ENCODE measurements around the gene RASGRF2. TPM values are rescaled to one million over a fixed set of nuclear protein-coding genes. Genes with fewer than 3 reads are reported as not detected.
A peak's percentile ranks its signal among the peaks of the same experiment; 100 is the strongest.

The RASGRF2 gene
- total and polyA plus RNA-seq, 11 donors, result 3.6 to 16.6 (median 6.3) TPM

GRCh38 chr5:80986382-80986781 lies 26.2 kb downstream of the RASGRF2 start:
- intact Hi-C loops (cut with DNase I), result no loop called here
- TF ChIP-seq POLR2A (IDR thresholded peaks at IDR 0.05) (no peak), CTCF (IDR thresholded peaks at IDR 0.05) (no peak)
- DNase-seq (no peak), ATAC-seq (no peak)
- no peaks in the 10 kb centered on the region for H3K36me3 ChIP-seq
- peaks cover 0 to 37% (median 7%) of the 10 kb centered on the region in 12 donors for H3K4me1 ChIP-seq
- WGBS, 4 donors, result 47 to 95% (median 86%) methylated on average over 3 of the region's 3 CpGs
- H3K9me3 ChIP-seq, result no peaks in the 10 kb centered on the region
- no peaks in the 10 kb centered on the region for H3K27me3 ChIP-seq
- peak overlapping the region; percentile 26 to 84 (median 65) for H3K27ac ChIP-seq
- H3K4me3 ChIP-seq, result peak overlapping the region in 8 of 12 donors; percentile 19 to 34 (median 30)

GRCh38 chr5:80987078-80987766 lies 27.1 kb downstream of the RASGRF2 start:
- 52 to 74% (median 64%) methylated on average over 7 of the region's 7 CpGs for WGBS, 4 donors
- peak overlapping the region in 6 of 12 donors; percentile 19 to 33 (median 29) for H3K4me3 ChIP-seq

GRCh38 chr5:80988419-80988935 lies 28.3 kb downstream of the RASGRF2 start:
- no peak overlapping the region for H3K4me3 ChIP-seq
- peaks cover 0 to 35% (median 7%) of the 10 kb centered on the region in 12 donors for H3K4me1 ChIP-seq
- no peak for DNase-seq
- 80 to 90% (median 82%) methylated on average over 2 of the region's 2 CpGs for WGBS, 4 donors
- no peak for TF ChIP-seq POLR2A (IDR thresholded peaks at IDR 0.05)
- TF ChIP-seq CTCF (IDR thresholded peaks at IDR 0.05), result no peak
- intact Hi-C loops (cut with DNase I), result no loop called here
- peak overlapping the region in 1 of 12 donors; percentile 6 for H3K27ac ChIP-seq
- no peaks in the 10 kb centered on the region for H3K36me3 ChIP-seq
- no peaks in the 10 kb centered on the region for H3K27me3 ChIP-seq
- no peak for ATAC-seq
- no peaks in the 10 kb centered on the region for H3K9me3 ChIP-seq

More at GRCh38 chr5:80987078-80987766, 27.1 kb downstream of the RASGRF2 start:
- H3K4me1 ChIP-seq, result peaks cover 0 to 35% (median 7%) of the 10 kb centered on the region in 12 donors
- peak overlapping the region; percentile 11 to 84 (median 65) for H3K27ac ChIP-seq
- TF ChIP-seq POLR2A (IDR thresholded peaks at IDR 0.05) (no peak), CTCF (IDR thresholded peaks at IDR 0.05) (no peak)
- intact Hi-C loops (cut with DNase I), result no loop called here
- H3K9me3 ChIP-seq, result no peaks in the 10 kb centered on the region
- H3K36me3 ChIP-seq, result no peaks in the 10 kb centered on the region
- no peaks in the 10 kb centered on the region for H3K27me3 ChIP-seq
- ATAC-seq, result peak in 2 of 4 donors; percentile 12 to 60
- no peak for DNase-seq

- intact Hi-C loops (cut with DNase I), result no loop called here
- WGBS, 4 donors, result 67 to 79% (median 71%) methylated on average over 3 of the region's 3 CpGs
Measured at GRCh38 chr5:80989883-80990282, 29.7 kb downstream of the RASGRF2 start.

More at GRCh38 chr5:80989883-80990282, 29.7 kb downstream of the RASGRF2 start:
- TF ChIP-seq POLR2A (IDR thresholded peaks at IDR 0.05) (no peak), CTCF (IDR thresholded peaks at IDR 0.05) (no peak)
- Histone ChIP-seq H3K36me3 (no peaks in the 10 kb centered on the region), H3K4me3 (no peak overlapping the region), H3K27me3 (no peaks in the 10 kb centered on the region), H3K27ac (peak overlapping the region in 1 of 12 donors; percentile 12), H3K4me1 (peaks cover 0 to 34% (median 7%) of the 10 kb centered on the region in 12 donors), H3K9me3 (no peaks in the 10 kb centered on the region)
- DNase-seq (no peak), ATAC-seq (no peak)
